ENCODE results near the gene ATG5. TPM values are rescaled to one million over a fixed set of nuclear protein-coding genes. Genes with fewer than 3 reads are reported as not detected.
A peak's percentile ranks its signal among the peaks of the same experiment; 100 is the strongest.

Gene ATG5
- total and polyA plus RNA-seq, 9 of the 15 experiments (the other 6 are each of a cell fraction or from before 2014, with no cell fraction given) = 29.0 to 80.0 (median 53.2) TPM

DNA sequence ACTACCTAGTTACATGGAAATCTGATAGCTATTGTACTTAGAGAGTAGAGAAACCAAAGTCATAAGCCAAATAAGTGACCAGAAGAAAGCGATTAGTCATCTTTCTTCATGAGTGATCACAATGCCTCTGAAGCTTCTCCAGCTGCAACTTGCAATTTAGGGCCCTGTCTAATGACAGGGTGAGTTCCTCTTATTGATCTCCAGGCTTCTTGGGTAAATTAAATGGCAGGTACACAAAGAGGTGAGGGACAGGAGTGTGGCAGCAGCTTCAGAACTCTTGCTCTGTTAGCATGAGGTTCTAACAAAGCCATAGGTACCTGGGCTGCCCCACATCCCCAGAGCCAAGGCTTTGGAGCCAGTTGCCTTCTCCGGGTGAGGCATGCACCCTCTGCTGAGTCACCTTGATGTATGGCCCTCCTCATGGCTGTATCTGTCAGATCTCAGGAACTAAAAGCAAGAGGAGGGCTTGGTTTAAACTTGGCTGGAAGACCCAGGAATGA, 178.7 kb downstream of the ATG5 start (continued):
- TF ChIP-seq HMGN3 (IDR thresholded peaks at IDR 0.05; ENCODE audit: borderline replicate concordance, extremely low read depth, insufficient read length, low read depth, low read length) = no peak
- no peak; the same call in 1 of the 2 replicates for TF ChIP-seq L3MBTL2 (IDR thresholded peaks at IDR 0.05)
- no peak for TF ChIP-seq SUPT5H (IDR thresholded peaks at IDR 0.05)
- no peak for TF ChIP-seq NRF1 (conservative IDR thresholded peaks at IDR 0.05 in 1 of 2, IDR thresholded peaks at IDR 0.05 in 1 of 2)
- no peak for TF ChIP-seq ZNF174 (CRISPR knock-in tag; IDR thresholded peaks at IDR 0.05)
- TF ChIP-seq, protein P1, sequence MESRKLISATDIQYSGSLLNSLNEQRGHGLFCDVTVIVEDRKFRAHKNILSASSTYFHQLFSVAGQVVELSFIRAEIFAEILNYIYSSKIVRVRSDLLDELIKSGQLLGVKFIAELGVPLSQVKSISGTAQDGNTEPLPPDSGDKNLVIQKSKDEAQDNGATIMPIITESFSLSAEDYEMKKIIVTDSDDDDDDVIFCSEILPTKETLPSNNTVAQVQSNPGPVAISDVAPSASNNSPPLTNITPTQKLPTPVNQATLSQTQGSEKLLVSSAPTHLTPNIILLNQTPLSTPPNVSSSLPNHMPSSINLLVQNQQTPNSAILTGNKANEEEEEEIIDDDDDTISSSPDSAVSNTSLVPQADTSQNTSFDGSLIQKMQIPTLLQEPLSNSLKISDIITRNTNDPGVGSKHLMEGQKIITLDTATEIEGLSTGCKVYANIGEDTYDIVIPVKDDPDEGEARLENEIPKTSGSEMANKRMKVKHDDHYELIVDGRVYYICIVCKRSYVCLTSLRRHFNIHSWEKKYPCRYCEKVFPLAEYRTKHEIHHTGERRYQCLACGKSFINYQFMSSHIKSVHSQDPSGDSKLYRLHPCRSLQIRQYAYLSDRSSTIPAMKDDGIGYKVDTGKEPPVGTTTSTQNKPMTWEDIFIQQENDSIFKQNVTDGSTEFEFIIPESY (CRISPR knock-in tag; IDR thresholded peaks at IDR 0.05) = no peak
- no peak for TF ChIP-seq ZNF354B (CRISPR knock-in tag; IDR thresholded peaks at IDR 0.05)
- TF ChIP-seq TCF15 (CRISPR knock-in tag; IDR thresholded peaks at IDR 0.05) = no peak
- TF ChIP-seq HNRNPLL (IDR thresholded peaks at IDR 0.05; ENCODE audit: low read depth, low read length, poor library complexity, severe bottlenecking) = no peak
- TF ChIP-seq CTBP1 (IDR thresholded peaks at IDR 0.05; ENCODE audit: borderline replicate concordance) = peak; percentile 53; the same call in 1 of the 2 replicates
- TF ChIP-seq ZNF830 (CRISPR knock-in tag; IDR thresholded peaks at IDR 0.05) = no peak
- no peak for TF ChIP-seq HMGXB4 (CRISPR knock-in tag; IDR thresholded peaks at IDR 0.05)
- no peak for TF ChIP-seq CC2D1A (IDR thresholded peaks at IDR 0.05)
- TF ChIP-seq UBTF (IDR thresholded peaks at IDR 0.05; ENCODE audit: borderline replicate concordance in 1 of 2, low read depth in 2 of 2, low read length in 2 of 2) = no peak
- 0 out of 2 replicates have a peak, but pooled peaks have one; percentile 16 for TF ChIP-seq ATF7 (IDR thresholded peaks at IDR 0.05)
- TF ChIP-seq POLR2H (tag; IDR thresholded peaks at IDR 0.05; ENCODE audit: low read depth) = no peak
- TF ChIP-seq RFX1 (IDR thresholded peaks at IDR 0.05) = no peak
- TF ChIP-seq, protein P2, sequence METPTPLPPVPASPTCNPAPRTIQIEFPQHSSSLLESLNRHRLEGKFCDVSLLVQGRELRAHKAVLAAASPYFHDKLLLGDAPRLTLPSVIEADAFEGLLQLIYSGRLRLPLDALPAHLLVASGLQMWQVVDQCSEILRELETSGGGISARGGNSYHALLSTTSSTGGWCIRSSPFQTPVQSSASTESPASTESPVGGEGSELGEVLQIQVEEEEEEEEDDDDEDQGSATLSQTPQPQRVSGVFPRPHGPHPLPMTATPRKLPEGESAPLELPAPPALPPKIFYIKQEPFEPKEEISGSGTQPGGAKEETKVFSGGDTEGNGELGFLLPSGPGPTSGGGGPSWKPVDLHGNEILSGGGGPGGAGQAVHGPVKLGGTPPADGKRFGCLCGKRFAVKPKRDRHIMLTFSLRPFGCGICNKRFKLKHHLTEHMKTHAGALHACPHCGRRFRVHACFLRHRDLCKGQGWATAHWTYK (CRISPR knock-in tag; IDR thresholded peaks at IDR 0.05) = no peak
- TF ChIP-seq JUND (IDR thresholded peaks at IDR 0.05; ENCODE audit: borderline replicate concordance, low read depth, low read length) = peak; percentile 52; the same call in 1 of the 2 replicates
- peak; percentile 26; the same call in 1 of the 3 replicates for TF ChIP-seq JUND (tag; IDR thresholded peaks at IDR 0.05; ENCODE audit: borderline replicate concordance, low read depth, low read length)

Data from K562 (cell line).